Breast epithelium (tissue), 3 donors: Measurements from ENCODE around the gene SYNJ2.

Experiments
- POLR2A ChIP-seq: fragments of 450-650 bp; IDR thresholded peaks from one replicate; pipeline ENCODE4 v1.6.1; 2016; ENCODE audit warnings: antibody characterized with exemption, mild to moderate bottlenecking, moderate library complexity
- POLR2AphosphoS5 ChIP-seq, 3 donors: sonication (generic); formaldehyde crosslinking; IDR thresholded peaks; one replicate each; pipeline ENCODE4 v1.6.1; 2017; ENCODE audit warnings: antibody characterized with exemption in 3 of 3
- TF ChIP-seq, protein P1 (sequence below), 3 donors: fragments of 450-650 bp; IDR thresholded peaks; one replicate each; pipeline ENCODE4 v1.5.1; 2016 to 2017; ENCODE audit warnings: antibody characterized with exemption in 3 of 3, mild to moderate bottlenecking in 3 of 3, moderate library complexity in 3 of 3

DNA sequence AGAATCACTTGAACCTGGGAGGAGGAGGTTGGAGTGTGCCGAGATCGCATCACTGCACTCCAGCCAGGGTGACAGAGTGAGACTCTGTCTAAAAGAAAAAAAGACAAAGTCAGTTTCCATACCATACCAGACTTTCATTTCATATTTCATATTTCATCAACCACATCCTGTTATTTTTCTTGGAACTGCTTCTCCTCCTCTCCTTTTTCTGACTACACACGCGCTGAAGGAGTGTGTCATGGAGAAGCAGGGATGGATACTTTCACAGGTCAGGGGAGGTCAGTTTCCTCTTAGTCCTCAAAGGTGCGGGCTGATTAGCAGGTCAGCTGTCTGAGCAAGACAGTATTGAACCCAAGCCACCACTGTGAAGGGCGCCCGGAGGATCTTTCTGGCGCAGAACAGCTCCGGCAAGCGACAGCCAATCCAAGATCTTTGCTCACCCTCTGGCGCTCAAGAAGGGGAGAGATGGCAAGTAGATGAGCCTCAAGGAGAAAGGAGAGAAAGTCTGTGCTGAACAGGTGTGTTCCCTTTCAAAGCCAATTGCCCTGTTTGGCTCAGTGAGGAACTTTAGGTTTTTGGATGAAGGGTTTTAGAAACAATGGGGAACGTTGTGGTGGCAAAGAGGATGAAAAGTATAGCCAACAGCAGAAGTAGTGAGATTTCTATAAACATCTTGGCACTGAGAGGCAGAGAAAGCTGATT, 18.9 kb upstream of the SYNJ2 start:
- TF ChIP-seq, protein P1, sequence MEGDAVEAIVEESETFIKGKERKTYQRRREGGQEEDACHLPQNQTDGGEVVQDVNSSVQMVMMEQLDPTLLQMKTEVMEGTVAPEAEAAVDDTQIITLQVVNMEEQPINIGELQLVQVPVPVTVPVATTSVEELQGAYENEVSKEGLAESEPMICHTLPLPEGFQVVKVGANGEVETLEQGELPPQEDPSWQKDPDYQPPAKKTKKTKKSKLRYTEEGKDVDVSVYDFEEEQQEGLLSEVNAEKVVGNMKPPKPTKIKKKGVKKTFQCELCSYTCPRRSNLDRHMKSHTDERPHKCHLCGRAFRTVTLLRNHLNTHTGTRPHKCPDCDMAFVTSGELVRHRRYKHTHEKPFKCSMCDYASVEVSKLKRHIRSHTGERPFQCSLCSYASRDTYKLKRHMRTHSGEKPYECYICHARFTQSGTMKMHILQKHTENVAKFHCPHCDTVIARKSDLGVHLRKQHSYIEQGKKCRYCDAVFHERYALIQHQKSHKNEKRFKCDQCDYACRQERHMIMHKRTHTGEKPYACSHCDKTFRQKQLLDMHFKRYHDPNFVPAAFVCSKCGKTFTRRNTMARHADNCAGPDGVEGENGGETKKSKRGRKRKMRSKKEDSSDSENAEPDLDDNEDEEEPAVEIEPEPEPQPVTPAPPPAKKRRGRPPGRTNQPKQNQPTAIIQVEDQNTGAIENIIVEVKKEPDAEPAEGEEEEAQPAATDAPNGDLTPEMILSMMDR (IDR thresholded peaks at IDR 0.05), result no peak
- TF ChIP-seq POLR2AphosphoS5 (IDR thresholded peaks at IDR 0.05) (no peak), POLR2A (no peak)
